ENCODE data around the gene TMEM54.

GRCh38 chr1:32884032-32884372, 17.2 kb downstream of the TMEM54 start:
- TF ChIP-seq CTCF (IDR thresholded peaks at IDR 0.05; ENCODE audit: insufficient read depth, low read length): no peak
- TF ChIP-seq GABPA (IDR thresholded peaks at IDR 0.05; ENCODE audit: low read depth): no peak
- no peak for TF ChIP-seq REST (IDR thresholded peaks at IDR 0.05; ENCODE audit: insufficient replicate concordance, low read depth)
- TF ChIP-seq POLR2AphosphoS5 (IDR thresholded peaks at IDR 0.05; ENCODE audit: low read depth): no peak
